HG03097 (cell line): Measurements from ENCODE around the gene THSD4.

ENCODE experiments used
- ATAC-seq: cut with Tn5 transposase; IDR thresholded peaks from one replicate; pipeline ENCODE4 v1.9.1; 2021; ENCODE audit not compliant: unreplicated experiment, low FRiP score

Gene THSD4

GRCh38 chr15:71779073-71779797 is 664.0 kb downstream of the THSD4 start:
- ATAC-seq, result no peak

GRCh38 chr15:71780115-71780976 is 665.1 kb downstream of the THSD4 start:
- no peak for ATAC-seq

GRCh38 chr15:71781179-71781964 is 666.1 kb downstream of the THSD4 start:
- no peak for ATAC-seq

- no peak for ATAC-seq
Observed at GRCh38 chr15:71781965-71782265, 666.6 kb downstream of the THSD4 start.

GRCh38 chr15:71782422-71783165 is 667.3 kb downstream of the THSD4 start:
- ATAC-seq, result no peak

GRCh38 chr15:71784719-71785118 is 669.4 kb downstream of the THSD4 start:
- ATAC-seq, result no peak

- no peak for ATAC-seq
Observed at GRCh38 chr15:71785996-71786395, 670.7 kb downstream of the THSD4 start.

- ATAC-seq, result no peak
Observed at GRCh38 chr15:71786673-71787072, 671.4 kb downstream of the THSD4 start.

- no peak for ATAC-seq
Observed at GRCh38 chr15:71788646-71789579, 673.6 kb downstream of the THSD4 start.

- ATAC-seq, result no peak
Observed at GRCh38 chr15:71789616-71790015, 674.3 kb downstream of the THSD4 start.

GRCh38 chr15:71790081-71790480 is 674.8 kb downstream of the THSD4 start:
- ATAC-seq, result no peak

- no peak for ATAC-seq
Observed at GRCh38 chr15:71791975-71792374, 676.7 kb downstream of the THSD4 start.

GRCh38 chr15:71792521-71792920 is 677.2 kb downstream of the THSD4 start:
- ATAC-seq, result no peak

GRCh38 chr15:71798641-71799040 is 683.4 kb downstream of the THSD4 start:
- ATAC-seq, result no peak

- no peak for ATAC-seq
Observed at GRCh38 chr15:71800190-71800589, 684.9 kb downstream of the THSD4 start.

GRCh38 chr15:71800835-71801745 is 685.8 kb downstream of the THSD4 start:
- ATAC-seq, result no peak

GRCh38 chr15:71801935-71802655 is 686.8 kb downstream of the THSD4 start:
- no peak for ATAC-seq

- no peak for ATAC-seq
Observed at GRCh38 chr15:71802770-71803169, 687.5 kb downstream of the THSD4 start.
